HK-2 (cell line): Measurements from ENCODE around the gene SFTPB.

Source experiments
- DNase-seq: peaks from one replicate; pipeline ENCODE4 v3.0.0-alpha.2; 2018; ENCODE audit not compliant: unreplicated experiment

The SFTPB gene

DNA sequence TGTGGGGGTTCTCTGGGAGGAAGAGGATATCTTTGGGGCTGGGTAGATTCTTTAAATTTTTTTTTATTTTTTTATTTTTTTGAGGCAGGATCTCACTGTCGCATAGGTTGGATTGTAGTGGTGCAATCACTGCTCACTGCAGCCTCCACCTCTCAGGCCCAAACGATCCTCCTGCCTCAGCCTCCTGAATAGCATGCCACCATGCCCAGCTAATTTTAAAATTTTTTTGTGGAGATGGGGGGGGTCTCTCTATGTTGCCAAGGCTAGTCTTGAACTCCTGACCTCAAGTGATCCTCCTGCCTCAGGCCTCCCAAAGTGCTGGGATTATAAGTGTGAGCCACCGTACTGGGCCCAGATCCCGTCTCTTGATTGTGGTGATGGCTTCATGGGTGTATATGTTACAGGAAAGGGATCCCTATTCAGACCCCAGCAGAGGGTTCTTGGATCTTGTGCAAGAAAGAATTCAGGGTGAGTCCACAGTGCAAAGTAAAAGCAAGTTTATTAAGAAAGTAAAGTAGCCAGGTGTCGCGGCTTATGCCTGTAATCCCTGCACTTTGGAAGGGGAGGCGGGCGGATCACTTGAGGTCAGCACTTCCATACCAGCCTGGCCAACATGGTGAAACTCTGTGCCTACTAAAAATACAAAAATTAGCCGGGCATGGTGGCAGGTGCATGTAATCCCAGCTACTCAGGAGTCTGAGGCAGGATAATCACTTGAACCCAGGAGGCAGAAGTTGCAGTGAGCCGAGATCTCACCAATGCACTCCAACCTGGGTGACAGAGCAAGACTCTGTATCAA lies 54.1 kb downstream of the SFTPB start:
- DNase-seq = no peak

DNA sequence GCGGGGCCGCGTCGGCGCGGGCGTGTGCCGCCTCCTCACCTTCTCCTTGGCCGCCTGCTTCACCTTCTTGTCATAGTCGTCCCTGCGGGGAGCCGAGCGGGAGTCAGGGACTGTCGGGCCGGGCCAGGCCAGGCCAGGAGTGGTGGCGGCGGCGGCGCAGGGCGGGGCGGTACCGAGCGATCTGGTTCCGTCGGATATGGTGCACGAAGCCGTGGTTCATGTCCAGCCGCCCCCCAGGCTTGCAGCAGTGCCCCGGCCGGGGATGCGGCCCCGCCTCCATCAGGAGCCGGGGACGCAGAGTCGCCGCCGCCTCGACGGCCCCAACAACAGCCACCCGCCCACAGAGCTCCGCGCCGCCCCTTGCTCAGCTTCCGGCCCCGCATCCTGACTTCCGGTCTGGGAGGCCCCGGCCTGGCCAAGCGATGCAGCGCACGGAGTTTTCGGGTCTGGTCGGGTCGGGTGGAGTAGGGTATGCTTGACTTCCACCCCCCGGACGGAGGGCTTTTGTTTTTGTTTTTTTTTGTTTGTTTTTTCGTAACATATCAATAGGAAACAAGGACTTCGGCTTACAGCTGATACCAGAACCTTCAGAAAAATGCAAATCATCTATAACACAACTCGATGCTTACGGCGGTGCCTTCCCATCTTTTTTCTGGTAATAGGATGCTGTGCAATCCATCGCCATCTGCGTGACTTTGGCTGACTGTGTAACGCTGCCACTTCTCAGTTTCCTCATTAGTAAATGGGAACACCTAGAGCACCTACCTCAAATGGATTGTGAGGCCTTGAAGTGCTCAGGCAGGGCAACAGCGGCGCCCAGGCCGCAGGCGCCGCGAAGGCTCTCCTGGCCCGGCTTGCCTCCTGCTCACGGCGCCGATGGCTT lies 56.1 kb downstream of the SFTPB start, which contains the start of gene C2orf68:
Gene C2orf68, minus strand, starts transcription at position 362 of the 883 bp plus-strand sequence. Its CDS starts 82 bp downstream, at position 280.
- peak; percentile 91 for DNase-seq

DNA sequence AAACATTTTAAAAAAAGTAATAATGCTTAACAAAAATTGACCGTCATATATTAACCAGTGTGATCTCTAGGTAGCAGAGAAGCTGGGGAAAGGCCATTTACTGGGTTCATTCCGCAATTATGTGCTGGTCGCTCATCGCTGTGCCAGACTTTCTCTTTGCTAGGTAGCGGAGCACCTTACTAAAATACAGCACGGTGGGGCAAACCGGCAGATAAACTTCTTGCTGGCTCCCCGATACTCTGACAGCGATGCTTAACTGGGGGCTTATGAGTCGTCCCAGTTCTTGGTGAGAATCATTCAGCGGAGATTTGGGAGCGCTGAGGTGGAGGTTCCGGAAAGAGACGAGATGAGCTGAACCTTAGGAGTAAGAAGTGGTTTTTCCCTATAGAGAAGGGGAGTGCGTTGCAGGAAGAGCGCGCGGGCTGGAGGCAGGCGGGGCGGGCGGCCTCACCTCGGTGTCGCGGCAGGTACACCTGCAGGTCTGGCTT lies 56.7 kb downstream of the SFTPB start:
- DNase-seq = no peak
